OCI-LY1 (cell line): ENCODE measurements around the gene FBXW11.

Source experiments
- H2AFZ ChIP-seq: fragments of 200-600 bp; sonication (generic), shearing (Covaris generic); 2 replicates; pipeline ENCODE4 v1.6.0; 2014; ENCODE audit warnings: antibody characterized with exemption, mild to moderate bottlenecking, low read length
- H3F3A ChIP-seq: fragments of 200-600 bp; sonication (generic), shearing (Covaris generic); 2 replicates; pipeline ENCODE4 v1.6.0; 2014; ENCODE audit warnings: mild to moderate bottlenecking, antibody characterized with exemption, low read length, moderate library complexity; ENCODE audit not compliant: insufficient read depth
- H3K27ac ChIP-seq: fragments of 200-600 bp; sonication (generic); 2 replicates; pipeline ENCODE4 v1.5.1; 2014; ENCODE audit warnings: low read length, mixed run types, mild to moderate bottlenecking, low read depth; ENCODE audit not compliant: poor library complexity, severe bottlenecking
- H3K27me3 ChIP-seq: fragments of 200-600 bp; sonication (generic); 2 replicates; pipeline ENCODE4 v1.6.0; 2014; ENCODE audit warnings: antibody characterized with exemption, mild to moderate bottlenecking, low read length, moderate library complexity; ENCODE audit not compliant: insufficient read depth
- H3K36me3 ChIP-seq: fragments of 200-600 bp; sonication (generic); 2 replicates; pipeline ENCODE4 v1.6.1; 2014; ENCODE audit warnings: mild to moderate bottlenecking, antibody characterized with exemption, low read length, moderate library complexity, mixed read lengths; ENCODE audit not compliant: insufficient read depth
- H3K4me1 ChIP-seq: fragments of 200-600 bp; sonication (generic); 2 replicates; pipeline ENCODE4 v1.5.1; 2014; ENCODE audit warnings: mild to moderate bottlenecking, low read length, moderate library complexity; ENCODE audit not compliant: insufficient read depth, severe bottlenecking
- H3K4me2 ChIP-seq: fragments of 200-600 bp; sonication (generic), shearing (Covaris generic); 2 replicates; pipeline ENCODE4 v1.6.1; 2014; ENCODE audit warnings: low read length
- H3K4me3 ChIP-seq: fragments of 200-600 bp; sonication (generic); 2 replicates; pipeline ENCODE4 v1.5.1; 2014; ENCODE audit warnings: low read length, low read depth, mild to moderate bottlenecking, mixed read lengths; ENCODE audit not compliant: poor library complexity, severe bottlenecking
- H3K79me2 ChIP-seq: fragments of 200-600 bp; shearing (Covaris generic); 2 replicates; pipeline ENCODE4 v1.6.1; 2016; ENCODE audit warnings: mixed run types, low read length, mixed read lengths; ENCODE audit not compliant: insufficient read depth
- H3K9ac ChIP-seq: fragments of 200-600 bp; sonication (generic), shearing (Covaris generic); 2 replicates; pipeline ENCODE4 v1.6.1; 2014; ENCODE audit warnings: mild to moderate bottlenecking, low read length, mixed read lengths
- H3K9me2 ChIP-seq: fragments of 200-600 bp; sonication (generic), shearing (Covaris generic); 2 replicates; pipeline ENCODE4 v1.6.1; 2014; ENCODE audit warnings: low read depth, mild to moderate bottlenecking, low read length, mixed read lengths
- H3K9me3 ChIP-seq: fragments of 200-600 bp; shearing (Covaris generic); 2 replicates; pipeline ENCODE4 v1.6.1; 2014; ENCODE audit warnings: low read length, mixed read lengths
- H4K20me1 ChIP-seq: fragments of 200-600 bp; sonication (generic), shearing (Covaris generic); 2 replicates; pipeline ENCODE4 v1.6.0; 2016; ENCODE audit warnings: mild to moderate bottlenecking, low read length; ENCODE audit not compliant: insufficient read depth
- CTCF ChIP-seq: fragments of 200-600 bp; sonication (generic), shearing (Covaris generic); IDR thresholded peaks from 2 replicates; pipeline ENCODE4 v1.5.1; 2017; ENCODE audit warnings: mild to moderate bottlenecking, antibody characterized with exemption, low read length, moderate library complexity, mixed read lengths
- EZH2 ChIP-seq: fragments of 200-600 bp; sonication (generic), shearing (Covaris generic); IDR thresholded peaks from 2 replicates; pipeline ENCODE4 v1.8.0; 2017; ENCODE audit warnings: borderline replicate concordance, mixed run types, mild to moderate bottlenecking, antibody characterized with exemption, low read length, moderate library complexity, mixed read lengths

FBXW11 gene

GRCh38 chr5:172002310-172002709 lies 4.1 kb downstream of the FBXW11 start:
- H3K4me3 ChIP-seq = no peak overlapping the region
- peaks cover 12% of the 10 kb centered on the region for H3K9me3 ChIP-seq
- no peaks in the 10 kb centered on the region for H3K9me2 ChIP-seq
- peaks cover 3% of the 10 kb centered on the region; the same call in 1 of the 2 replicates for H3F3A ChIP-seq
- no peak overlapping the region for H3K9ac ChIP-seq
- H2AFZ ChIP-seq = no peak overlapping the region
- no peak overlapping the region for H3K27ac ChIP-seq
- H3K4me2 ChIP-seq = no peak overlapping the region
- H3K36me3 ChIP-seq = peaks cover 24% of the 10 kb centered on the region
- peaks cover 79% of the 10 kb centered on the region for H3K79me2 ChIP-seq
- H3K4me1 ChIP-seq = peaks cover 45% of the 10 kb centered on the region
- H4K20me1 ChIP-seq = no peaks in the 10 kb centered on the region
- no peak for TF ChIP-seq EZH2
- TF ChIP-seq CTCF = peak; percentile 61
- no peaks in the 10 kb centered on the region for H3K27me3 ChIP-seq

- peaks cover 44% of the 10 kb centered on the region for H3K36me3 ChIP-seq
- no peak overlapping the region for H3K9ac ChIP-seq
- H4K20me1 ChIP-seq = no peaks in the 10 kb centered on the region
- H2AFZ ChIP-seq = no peak overlapping the region
- no peaks in the 10 kb centered on the region for H3K9me2 ChIP-seq
- peaks cover 85% of the 10 kb centered on the region for H3K79me2 ChIP-seq
- TF ChIP-seq CTCF (no peak), EZH2 (no peak)
- H3K4me2 ChIP-seq = no peak overlapping the region; the same call in 1 of the 2 replicates
- peaks cover 37% of the 10 kb centered on the region for H3K4me1 ChIP-seq
- H3K27ac ChIP-seq = no peak overlapping the region
- H3K4me3 ChIP-seq = no peak overlapping the region
- H3K27me3 ChIP-seq = no peaks in the 10 kb centered on the region
- peaks cover 3% of the 10 kb centered on the region; the same call in 1 of the 2 replicates for H3F3A ChIP-seq
- peaks cover 12% of the 10 kb centered on the region for H3K9me3 ChIP-seq
Observed at GRCh38 chr5:171999877-172000276, 6.6 kb downstream of the FBXW11 start.

- no peak overlapping the region for H2AFZ ChIP-seq
- no peaks in the 10 kb centered on the region for H4K20me1 ChIP-seq
- no peak overlapping the region for H3K27ac ChIP-seq
- peaks cover 46% of the 10 kb centered on the region for H3K36me3 ChIP-seq
- no peak overlapping the region for H3K4me3 ChIP-seq
- peaks cover 12% of the 10 kb centered on the region for H3K9me3 ChIP-seq
- H3K9me2 ChIP-seq = no peaks in the 10 kb centered on the region
- no peak overlapping the region for H3K9ac ChIP-seq
- peaks cover 29% of the 10 kb centered on the region for H3K4me1 ChIP-seq
- no peaks in the 10 kb centered on the region for H3K27me3 ChIP-seq
- TF ChIP-seq CTCF (no peak), EZH2 (no peak)
- peaks cover 79% of the 10 kb centered on the region for H3K79me2 ChIP-seq
- H3F3A ChIP-seq = peaks cover 3% of the 10 kb centered on the region; the same call in 1 of the 2 replicates
- H3K4me2 ChIP-seq = no peak overlapping the region
Observed at GRCh38 chr5:171999100-171999499, 7.3 kb downstream of the FBXW11 start.
